K562 (cell line): Measurements from ENCODE around the gene HSD17B8. TPM values are rescaled to one million over a fixed set of nuclear protein-coding genes. Genes with fewer than 3 reads are reported as not detected.

Source experiments
- ATAC-seq: fragments of 200-7000 bp; cut with Tn5 transposase; 3 replicates; pipeline ENCODE4 v1.9.1; 2020; ENCODE audit warnings: moderate library complexity
- BruUV-seq: library from RNA; stranded (reverse); fragments of 400-500 nt; replicated peaks from 2 replicates; lab custom pipeline; 2021; lab: Mats Ljungman, UMichigan
- CTCF ChIA-PET: fragments of 300-600 bp; formaldehyde crosslinking; extraction: SDS; loops from one replicate; lab custom pipeline; 2021; ENCODE audit warnings: low intra/inter-chr PET ratio; lab: Yijun Ruan, JAX
- POLR2A ChIA-PET: fragments of 300-600, 350-650 bp; sonication (Branson Sonifier 250); formaldehyde crosslinking; extraction: SDS; loops from one replicate; lab custom pipeline; 2021; ENCODE audit warnings: antibody characterized with exemption, inconsistent platforms; lab: Yijun Ruan, JAX
- DNase-seq, 4 experiments: peaks; one replicate each; pipeline versions ENCODE4 v3.0.0 to v3.0.0-alpha.2; 2011 to 2018; ENCODE audit warnings: low spot score in 3 of 4, mixed read lengths in 3 of 4; ENCODE audit errors: extremely low read depth in 1 of 4
- FAIRE-seq: peaks from 2 replicates; lab custom pipeline; 2011; peaks lifted over from hg19 to GRCh38; lab: Jason Lieb, UNC
- H2AFZ ChIP-seq: 2 replicates; pipeline ENCODE4 v1.6.0; 2011; ENCODE audit warnings: low read depth, low read length, control low read depth, inconsistent platforms
- H3K27ac ChIP-seq: fragments of 200-600 bp; 3 replicates; pipeline ENCODE4 v1.8.0; 2011; ENCODE audit warnings: low read depth, mild to moderate bottlenecking, control low read depth, inconsistent platforms, low read length, moderate library complexity, mixed read lengths; ENCODE audit errors: extremely low read depth
- H3K27me3 ChIP-seq, 2 experiments: fragments of 300-600 bp in 1 of 2; 2 replicates in 1 of 2; 3 replicates in 1 of 2; pipeline versions ENCODE4 v1.6.0 to v1.8.0; 2011; ENCODE audit warnings: inconsistent platforms in 2 of 2, low read length in 2 of 2, mild to moderate bottlenecking in 1 of 2, mixed read lengths in 1 of 2, moderate library complexity in 1 of 2; ENCODE audit not compliant: control insufficient read depth in 2 of 2, insufficient read depth in 2 of 2
- H3K36me3 ChIP-seq: fragments of 300-600 bp; 3 replicates; pipeline ENCODE4 v1.8.0; 2011; ENCODE audit warnings: mild to moderate bottlenecking, low read length, inconsistent platforms; ENCODE audit not compliant: control insufficient read depth, insufficient read depth
- H3K4me1 ChIP-seq, 2 experiments: fragments of 200-600 bp in 1 of 2; replicated peaks in 1 of 2; 2 replicates in 1 of 2; 3 replicates in 1 of 2; pipeline versions ENCODE4 v1.5.1 to v1.8.0; 2011; ENCODE audit warnings: inconsistent platforms in 2 of 2, low read length in 2 of 2, mild to moderate bottlenecking in 1 of 2, mixed read lengths in 1 of 2, moderate library complexity in 1 of 2; ENCODE audit not compliant: control insufficient read depth in 2 of 2, insufficient read depth in 2 of 2
- H3K4me2 ChIP-seq: 2 replicates; pipeline ENCODE4 v1.6.1; 2011; ENCODE audit warnings: low read length, control low read depth, inconsistent platforms, mixed read lengths; ENCODE audit not compliant: insufficient read depth
- H3K4me3 ChIP-seq: fragments of 200-600 bp; sonication (generic), shearing (Covaris generic); 2 replicates; pipeline ENCODE4 v1.5.1; 2016; ENCODE audit warnings: control low read depth, inconsistent platforms
- H3K79me2 ChIP-seq: fragments of 200-600 bp; 3 replicates; pipeline ENCODE4 v1.8.0; 2011; ENCODE audit warnings: low read length, inconsistent platforms; ENCODE audit not compliant: control insufficient read depth, insufficient read depth
- H3K9ac ChIP-seq, 2 experiments: 2 replicates each; pipeline versions ENCODE4 v1.6.0 to v1.6.1; 2011; ENCODE audit warnings: low read depth in 2 of 2, low read length in 2 of 2, control low read depth in 1 of 2, inconsistent platforms in 1 of 2, mild to moderate bottlenecking in 1 of 2, mixed read lengths in 1 of 2; ENCODE audit not compliant: insufficient read depth in 1 of 2
- H3K9me1 ChIP-seq: one replicate; pipeline ENCODE4 v1.6.0; 2011; ENCODE audit warnings: inconsistent platforms, mild to moderate bottlenecking, low read length, moderate library complexity; ENCODE audit not compliant: control insufficient read depth, insufficient read depth
- H3K9me3 ChIP-seq: replicated peaks from 2 replicates; pipeline ENCODE4 v1.5.1; 2011; ENCODE audit warnings: low read depth, low read length, inconsistent platforms; ENCODE audit not compliant: control insufficient read depth, insufficient read depth
- H4K20me1 ChIP-seq: replicated peaks from 2 replicates; pipeline ENCODE4 v1.6.1; 2011; ENCODE audit warnings: low read length, inconsistent platforms, mixed read lengths; ENCODE audit not compliant: control insufficient read depth, insufficient read depth
- ARID1B ChIP-seq: fragments of 450-650 bp; IDR thresholded peaks from 2 replicates; pipeline ENCODE4 v1.6.1; 2016; ENCODE audit warnings: antibody characterized with exemption, mild to moderate bottlenecking, inconsistent platforms
- BMI1 ChIP-seq: fragments of 150-350 bp; IDR thresholded peaks from 2 replicates; pipeline ENCODE4 v1.6.1; 2014; ENCODE audit warnings: low read length
- MCM3 ChIP-seq: fragments of 450-650 bp; IDR thresholded peaks from 2 replicates; pipeline ENCODE4 v1.6.1; 2016
- MCM7 ChIP-seq, 2 experiments: fragments of 450-650 bp; IDR thresholded peaks; 2 replicates each; pipeline ENCODE4 v1.6.1; 2016 to 2018
- SFPQ ChIP-seq: fragments of 200-400 bp; formaldehyde crosslinking; IDR thresholded peaks from 2 replicates; pipeline ENCODE4 v1.6.1; 2017; ENCODE audit warnings: mild to moderate bottlenecking, low read depth, low read length, moderate library complexity
- SIX5 ChIP-seq, 2 experiments: IDR thresholded peaks; 2 replicates each; pipeline ENCODE4 v1.6.1; 2011; ENCODE audit warnings: low read length in 2 of 2, borderline replicate concordance in 1 of 2, low read depth in 1 of 2, mild to moderate bottlenecking in 1 of 2, moderate library complexity in 1 of 2; ENCODE audit not compliant: insufficient read depth in 1 of 2
- ZBTB26 ChIP-seq: fragments of 450-650 bp; formaldehyde crosslinking; IDR thresholded peaks from 2 replicates; pipeline ENCODE4 v1.4.0; 2022; ENCODE audit warnings: missing genetic modification characterization
- WGBS: fragments of 100-300 bp; shearing (Covaris generic); methylation state at CpG from one replicate; pipeline ENCODE4 v1.1.6; 2016; ENCODE audit warnings: low coverage, mixed read lengths; ENCODE audit not compliant: insufficient coverage; ENCODE audit errors: missing lambda C conversion rate; 5-methylcytosine and 5-hydroxymethylcytosine counted together
- in situ Hi-C: fragments of 300-500 bp; cut with MboI; formaldehyde crosslinking; loops from 4 replicates; pipeline ENCODE4 v1.15.0; 2018; ENCODE audit warnings: inconsistent platforms, mixed read lengths
- intact Hi-C: fragments of 100-400 bp; cut with micrococcal nuclease; formaldehyde crosslinking; loops from 2 replicates; pipeline ENCODE4 v1.14.2; 2022
- polyA plus RNA-seq, 8 experiments: library from polyadenylated mRNA; depleted of rRNA in 4 of 8; stranded (reverse) in 5 of 8; unstranded in 3 of 8; fragments of >200 nt; fragmentation: Nextera tagmentation in 2 of 8; fragmentation: Illumina TruSeq in 1 of 8; extraction: Ambion mirVana in 2 of 8; extraction: Trizol in 1 of 8; gene quantifications; 2 replicates each; pipeline versions ENCODE4 v1.2.1 to v1.2.3, GENCODE V29; 2011 to 2014; ENCODE audit warnings: inconsistent platforms in 1 of 8, missing spikeins in 1 of 8
- total RNA-seq, 7 experiments: library from RNA; depleted of rRNA in 6 of 7; stranded (reverse); fragments of >200 nt in 6 of 7; fragmentation: Illumina TruSeq in 2 of 7; extraction: Trizol in 2 of 7; gene quantifications; 2 replicates each; pipeline versions ENCODE4 v1.2.1 to v1.2.3, GENCODE V29; 2011 to 2021; ENCODE audit warnings: low replicate concordance in 1 of 7

The HSD17B8 gene
- total and polyA plus RNA-seq, 9 of the 15 experiments (the other 6 are each of a cell fraction or from before 2014, with no cell fraction given) = 3.7 to 35.2 (median 14.2) TPM

- Histone ChIP-seq H3K9me1 (no peaks in the 10 kb centered on the region), H3K4me1 (peaks cover 0 to 21% of the 10 kb centered on the region in 2 experiments; a peak in 3 of 5 replicates), H3K4me3 (no peak overlapping the region), H3K36me3 (peaks cover 9% of the 10 kb centered on the region; the same call in 2 of the 3 replicates), H3K27me3 (peaks cover 27 to 33% of the 10 kb centered on the region in 2 experiments; a peak in 4 of 5 replicates), H4K20me1 (no peaks in the 10 kb centered on the region), H3K4me2 (no peak overlapping the region), H3K9me3 (no peaks in the 10 kb centered on the region), H3K9ac (no peak overlapping the region), H2AFZ (no peak overlapping the region), H3K27ac (no peak overlapping the region), H3K79me2 (no peaks in the 10 kb centered on the region)
- POLR2A ChIA-PET = interaction anchor here (0.6 to 1.2 kb wide), 7 partner anchors 13 to 218 kb away, joined by 3 to 4 read pairs (median 3); partner anchors contain the start of genes RPS18 and VPS52
- WGBS = 6% methylated on average over 7 of the region's 7 CpGs
- intact Hi-C loops (no loop called here), in situ Hi-C loops (no loop called here)
- ATAC-seq = no peak
- CTCF ChIA-PET = no interaction called here
- no TSS peak for BruUV-seq
- TF ChIP-seq SIX5 (IDR thresholded peaks at IDR 0.05; ENCODE audit: borderline replicate concordance in 1 of 2, insufficient read depth in 1 of 2, low read depth in 1 of 2, low read length in 2 of 2) = no peak
- peak in 1 of 2 experiments; percentile 85; a peak in 1 of 4 replicates for TF ChIP-seq MCM7 (IDR thresholded peaks at IDR 0.05)
- peak; percentile 38; the same call in 1 of the 2 replicates for TF ChIP-seq ZBTB26 (CRISPR knock-in tag)
- no peak for TF ChIP-seq SFPQ
- 0 out of 2 replicates have a peak, but pooled peaks have one; percentile 11 for TF ChIP-seq MCM3
- TF ChIP-seq ARID1B = no peak
- TF ChIP-seq BMI1 = no peak
- no peak for FAIRE-seq
- no peak for DNase-seq
Measured at GRCh38 chr6:33189625-33190448, 14.6 kb upstream of the HSD17B8 start.
